K562 treated with DMSO at 1 percent for 48 hours (cell line): ENCODE measurements around the gene COX15. TPM values are rescaled to one million over a fixed set of nuclear protein-coding genes. Genes with fewer than 3 reads are reported as not detected.

Experiments used
- total RNA-seq: library from RNA; unstranded; fragments of 300-600 nt; gene quantifications from 2 replicates; pipeline ENCODE4 v1.2.3, GENCODE V29; 2022; ENCODE audit warnings: low replicate concordance; ENCODE audit errors: extremely low read depth

COX15 gene
- not detected in 2 replicates for total RNA-seq

DNA sequence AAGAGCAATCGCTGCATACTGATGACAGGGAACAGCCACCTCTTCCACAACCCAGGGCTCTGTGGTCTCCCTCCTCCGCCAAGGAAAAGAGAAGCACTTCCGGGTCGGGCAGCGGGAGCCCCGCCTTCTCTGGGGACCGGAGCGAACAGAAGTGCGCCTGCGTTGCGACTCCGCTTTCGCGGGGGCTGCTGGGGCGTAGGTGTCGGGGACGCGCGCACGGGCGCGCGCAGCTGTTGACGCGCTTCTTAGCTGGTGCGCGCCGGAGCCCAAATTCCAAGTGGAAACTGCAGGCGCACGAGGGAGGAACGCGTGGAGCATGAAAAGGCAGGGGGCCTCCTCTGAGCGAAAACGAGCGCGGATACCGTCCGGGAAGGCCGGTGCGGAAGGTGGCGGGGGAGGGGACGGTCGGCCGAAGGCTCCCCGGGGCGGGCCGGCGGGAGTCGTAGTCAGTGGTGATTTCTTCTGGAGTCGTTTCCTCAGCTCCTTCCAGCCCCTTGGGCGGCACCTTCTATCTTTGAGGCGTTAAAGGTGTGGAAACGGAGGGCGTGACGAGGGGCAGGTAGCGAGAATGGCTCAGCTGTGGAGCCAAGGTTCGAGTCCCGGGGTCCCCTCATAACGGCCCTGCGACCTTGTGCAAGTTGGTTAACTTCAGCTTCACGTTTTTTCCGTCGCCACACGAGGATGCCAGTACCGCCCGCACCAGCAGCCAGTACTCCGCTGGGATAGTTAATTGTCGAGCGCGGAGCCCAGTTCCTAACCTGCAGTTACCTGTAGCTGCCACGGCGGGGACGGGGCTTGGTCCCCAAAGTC, at the start of gene COX15, which contains the start of gene CUTC:
Gene COX15, minus strand, starts transcription at position 95 of the 810 bp plus-strand sequence. Its CDS starts 78 bp downstream, at position 17.
Gene CUTC, plus strand, starts transcription at position 202 of the 810 bp plus-strand sequence. Its CDS starts 115 bp downstream, at position 317.

Other genes with a start within 250 kb of the COX15 start
- not detected in 2 replicates for gene NKX2-3, start 199.2 kb downstream of the COX15 start, total RNA-seq
- gene SLC25A28, start 111.7 kb downstream of the COX15 start, total RNA-seq, result not detected in 2 replicates
- not detected in 2 replicates for gene ENTPD7, start 72.6 kb downstream of the COX15 start, total RNA-seq
- gene CUTC, start 107 bp upstream of the COX15 start, total RNA-seq, result not detected in 2 replicates
- gene ABCC2, start 50.5 kb upstream of the COX15 start, total RNA-seq, result not detected in 2 replicates